HG02852 (cell line): Measurements from ENCODE around the gene ABCC8.

Source experiments
- ATAC-seq: cut with Tn5 transposase; IDR thresholded peaks from one replicate; pipeline ENCODE4 v1.9.1; 2021; ENCODE audit warnings: mild to moderate bottlenecking, moderate library complexity; ENCODE audit not compliant: unreplicated experiment

Gene ABCC8

GRCh38 chr11:17389211-17389956 is 87.3 kb downstream of the ABCC8 start:
- peak; percentile 63 for ATAC-seq

DNA sequence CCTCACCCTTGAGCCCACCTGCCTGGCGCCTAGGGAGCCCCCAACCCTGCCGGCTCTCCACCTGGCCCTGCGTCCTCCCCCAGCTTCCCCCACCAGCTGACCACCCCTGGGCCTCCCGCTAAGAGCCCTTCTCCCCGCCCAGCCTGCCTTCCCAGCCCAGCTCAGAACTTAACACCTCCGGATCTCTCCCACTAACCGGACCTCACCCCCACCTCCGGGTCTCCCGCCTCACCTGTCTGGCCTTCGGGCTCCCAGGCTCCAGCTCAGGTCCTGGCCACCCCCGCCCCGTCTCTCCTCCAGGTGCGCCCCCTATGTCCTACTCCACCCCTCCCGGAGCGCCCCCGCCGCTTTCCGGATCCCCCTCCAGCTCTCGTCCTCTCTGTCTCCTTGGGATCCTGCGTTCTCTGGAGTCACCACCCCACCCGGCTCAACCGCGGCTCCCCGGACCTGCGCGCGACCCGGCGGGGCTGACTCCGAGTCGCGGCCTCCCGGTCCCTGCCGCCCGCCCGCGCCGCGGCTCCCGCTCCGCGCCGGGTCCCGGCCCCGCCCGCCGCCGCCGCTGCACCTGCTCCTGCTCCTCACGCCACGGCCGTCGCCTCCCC is 87.9 kb downstream of the ABCC8 start, which contains the start of gene KCNJ11:
Gene KCNJ11, minus strand, starts transcription at position 51 of the 602 bp plus-strand sequence. CDS start 568 bp downstream, outside the sequence.
- peak; percentile 40 for ATAC-seq

DNA sequence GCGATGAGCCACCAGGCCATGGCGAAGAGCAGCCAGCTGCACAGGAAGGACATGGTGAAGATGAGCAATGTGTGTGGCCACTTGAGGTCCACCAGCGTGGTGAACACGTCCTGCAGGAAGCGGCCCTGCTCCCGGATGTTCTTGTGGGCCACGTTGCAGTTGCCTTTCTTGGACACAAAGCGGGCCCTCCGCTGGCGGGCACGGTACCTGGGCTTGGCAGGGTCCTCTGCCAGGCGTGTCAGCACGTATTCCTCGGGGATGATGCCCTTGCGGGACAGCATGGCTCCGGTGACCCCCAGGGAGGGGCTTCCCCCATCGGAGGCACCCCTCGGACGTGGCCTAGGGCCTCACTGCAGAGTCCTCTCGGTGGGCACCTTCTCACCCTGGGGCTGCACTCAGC is 88.8 kb downstream of the ABCC8 start:
- no peak for ATAC-seq

GRCh38 chr11:17387254-17387653 is 89.4 kb downstream of the ABCC8 start:
- no peak for ATAC-seq

DNA sequence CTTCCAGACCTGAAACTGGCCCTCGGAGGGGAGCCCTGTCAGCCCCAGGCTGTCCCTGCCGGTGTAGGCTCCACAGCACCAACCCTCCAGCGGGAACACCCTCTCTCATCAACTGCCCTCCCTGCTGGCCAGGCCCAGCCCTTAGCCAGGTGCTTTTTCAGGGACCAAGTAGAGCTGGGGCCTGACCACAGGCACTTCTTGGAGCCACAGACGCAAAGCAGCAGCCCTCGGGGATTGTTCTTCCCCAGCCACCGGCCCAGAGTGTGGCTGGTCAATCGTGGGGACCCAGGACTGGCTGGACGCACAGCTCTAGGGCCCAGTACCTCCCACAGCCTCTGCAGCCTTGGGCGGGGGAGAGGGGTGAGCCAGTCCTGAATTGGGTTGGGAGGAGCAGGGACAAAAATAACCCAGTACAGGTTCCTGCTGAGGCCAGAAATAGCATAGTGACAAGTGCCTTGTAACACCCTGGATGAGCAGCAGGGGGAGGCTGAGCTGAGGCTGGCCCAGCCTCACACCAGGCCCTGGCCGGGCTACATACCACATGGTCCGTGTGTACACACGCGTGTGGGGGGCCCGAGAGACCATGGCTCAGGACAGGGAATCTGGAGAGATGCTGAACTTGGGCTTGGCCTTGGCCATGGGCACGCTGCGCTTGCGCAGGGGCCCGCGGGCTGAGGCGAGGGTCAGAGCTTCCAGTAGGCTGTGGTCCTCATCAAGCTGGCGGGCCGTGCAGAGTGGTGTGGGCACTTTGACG is 90.1 kb downstream of the ABCC8 start:
- ATAC-seq = peak; percentile 52

- no peak for ATAC-seq
Observed at GRCh38 chr11:17385926-17386325, 90.7 kb downstream of the ABCC8 start.

- ATAC-seq = no peak
Observed at GRCh38 chr11:17385492-17385891, 91.2 kb downstream of the ABCC8 start.

GRCh38 chr11:17384002-17384511 is 92.6 kb downstream of the ABCC8 start:
- peak; percentile 68 for ATAC-seq

DNA sequence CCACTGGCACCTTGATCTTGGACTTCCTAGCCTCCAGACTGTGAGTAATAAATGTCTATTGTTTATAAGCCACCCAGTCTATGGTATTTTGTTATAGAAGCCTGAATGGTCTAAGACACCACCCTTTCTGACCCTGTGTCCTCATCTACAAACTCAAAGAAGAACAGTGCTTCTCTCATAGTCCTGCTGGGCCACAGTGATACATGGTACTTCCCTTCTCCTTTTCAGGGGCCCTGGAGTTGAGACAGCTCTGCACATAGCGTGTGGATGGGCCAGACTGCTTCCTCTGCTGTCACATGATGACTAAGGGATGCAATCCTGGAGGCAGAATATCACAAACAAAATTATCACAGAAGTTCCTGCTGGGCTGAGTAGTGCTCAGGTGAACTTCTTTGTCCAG is 93.2 kb downstream of the ABCC8 start:
- no peak for ATAC-seq

DNA sequence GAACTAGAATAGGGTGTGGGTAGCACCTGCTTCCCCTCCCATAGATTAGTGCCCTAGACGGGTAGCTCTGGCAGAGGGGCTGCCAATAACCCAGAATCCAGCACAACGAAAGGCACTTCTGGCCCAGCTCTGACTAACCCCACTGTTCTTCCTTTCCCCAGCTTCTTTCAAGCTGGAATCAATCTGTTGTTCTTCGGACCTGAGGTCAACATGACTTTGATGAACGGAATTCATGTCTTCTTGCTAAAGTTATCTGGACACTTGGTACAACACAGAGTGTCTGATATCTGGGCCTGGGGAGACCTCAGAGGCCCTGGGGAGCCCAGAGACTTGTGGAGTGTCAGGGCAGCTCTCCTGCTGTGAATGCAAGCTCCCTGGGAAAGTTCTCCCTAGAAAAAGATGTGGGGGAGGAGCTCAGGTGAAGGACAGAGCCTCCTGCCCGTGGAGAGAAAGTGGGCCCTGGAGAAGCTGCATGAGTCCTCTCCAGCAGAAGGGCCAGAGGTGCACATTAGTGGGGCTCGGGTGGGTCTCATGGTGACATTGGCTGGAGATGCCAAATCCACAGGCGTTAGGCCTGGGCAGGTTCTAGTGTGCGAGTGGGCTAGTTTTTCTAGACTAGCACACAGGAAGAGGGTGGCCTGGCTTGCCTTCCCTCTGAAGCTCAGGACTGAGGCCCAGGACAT is 94.5 kb downstream of the ABCC8 start:
- ATAC-seq = no peak

DNA sequence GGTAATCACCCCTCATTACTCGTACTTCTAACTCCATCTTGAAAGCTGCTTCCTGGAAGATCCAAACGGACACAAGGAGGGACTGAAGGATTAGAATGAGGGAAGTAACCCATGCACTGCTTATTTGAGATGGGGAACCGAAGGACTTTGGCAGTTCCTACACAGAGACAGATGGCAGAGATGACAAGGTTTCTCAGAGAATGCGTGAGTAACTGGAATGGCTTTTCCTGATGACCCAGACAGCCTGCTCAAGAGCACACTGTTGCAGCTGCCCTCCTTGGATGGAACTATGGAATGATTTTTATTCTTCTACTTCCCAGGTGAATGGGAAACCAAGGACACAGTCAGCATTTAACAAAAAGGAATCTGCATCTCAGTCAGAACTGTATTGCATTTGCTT is 95.5 kb downstream of the ABCC8 start:
- ATAC-seq = no peak

DNA sequence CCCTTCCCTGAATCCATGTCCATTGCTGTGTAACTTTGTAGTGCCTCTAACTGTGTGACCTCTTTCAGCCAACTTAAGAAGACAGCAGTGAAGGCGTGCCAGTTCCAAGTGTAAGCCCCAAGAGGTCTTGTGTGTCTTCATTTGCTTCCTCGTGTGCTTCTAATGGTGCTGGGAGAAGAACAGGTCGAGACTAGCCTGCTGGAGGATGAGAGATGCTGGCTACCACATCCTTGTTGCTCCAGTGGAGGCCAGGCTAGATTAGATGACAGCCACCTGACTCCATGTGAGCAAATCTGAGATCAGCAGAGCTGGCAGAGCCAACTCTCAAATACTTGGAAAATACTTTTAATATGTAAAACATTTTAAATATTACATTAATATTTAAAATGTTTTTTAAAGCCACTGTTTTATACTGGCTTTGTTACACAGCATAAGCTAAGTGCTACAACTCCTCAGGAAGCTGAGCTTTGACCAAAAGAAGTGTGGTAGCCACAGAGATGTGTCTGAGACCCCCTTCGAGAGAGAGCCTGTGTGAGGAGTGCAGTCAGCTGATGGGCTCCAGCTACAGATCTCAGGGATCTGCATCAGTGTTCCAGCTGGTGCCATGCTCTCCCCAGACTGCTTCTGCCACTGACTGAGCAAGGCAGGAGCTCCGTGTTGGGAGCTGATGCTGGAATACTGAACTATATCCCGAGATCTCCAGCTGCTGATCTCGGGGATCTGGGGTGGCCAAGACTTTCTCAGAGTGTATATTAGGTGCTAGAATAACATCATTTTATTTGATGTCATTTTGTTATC is 97.1 kb downstream of the ABCC8 start:
- no peak for ATAC-seq

DNA sequence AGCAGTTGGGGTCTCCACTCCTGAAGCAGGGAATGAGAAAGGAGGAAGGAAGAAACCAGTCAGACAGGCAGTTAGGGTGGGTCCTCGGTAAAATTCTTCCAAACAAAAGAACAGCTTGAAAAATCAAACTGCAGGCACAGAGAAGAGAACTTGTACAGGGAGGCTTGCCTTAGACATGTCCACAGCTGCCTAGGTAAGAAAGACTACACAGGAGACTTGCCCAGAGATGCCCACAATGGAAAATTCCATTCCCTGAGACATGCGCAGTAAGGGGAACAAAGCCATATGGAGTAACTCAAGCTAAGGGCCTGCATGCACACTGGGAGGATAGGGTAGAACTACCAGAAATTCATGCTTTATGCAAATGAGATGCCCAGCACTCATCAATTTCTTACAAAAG is 98.0 kb downstream of the ABCC8 start:
- no peak for ATAC-seq

GRCh38 chr11:17376493-17376892 is 100.2 kb downstream of the ABCC8 start:
- no peak for ATAC-seq

DNA sequence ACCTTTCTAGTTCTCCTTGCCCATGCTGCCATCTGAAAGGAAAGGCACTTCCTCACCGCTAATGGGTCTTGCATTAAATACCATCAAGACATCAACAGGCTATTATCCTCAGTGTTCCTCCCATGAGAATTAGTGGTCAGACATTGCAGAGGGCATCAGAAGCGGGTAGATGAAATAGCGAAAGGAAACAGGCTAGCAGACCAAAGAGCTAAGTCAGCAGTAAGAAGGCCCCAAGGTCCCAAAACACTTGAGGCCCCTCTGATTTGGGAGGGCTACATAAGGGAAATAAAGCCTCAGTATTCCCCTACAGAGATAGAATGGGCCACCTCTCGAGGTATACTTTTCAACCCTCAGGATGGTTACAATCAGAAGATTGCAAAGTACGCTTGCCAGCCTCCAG is 101.1 kb downstream of the ABCC8 start:
- ATAC-seq = no peak

DNA sequence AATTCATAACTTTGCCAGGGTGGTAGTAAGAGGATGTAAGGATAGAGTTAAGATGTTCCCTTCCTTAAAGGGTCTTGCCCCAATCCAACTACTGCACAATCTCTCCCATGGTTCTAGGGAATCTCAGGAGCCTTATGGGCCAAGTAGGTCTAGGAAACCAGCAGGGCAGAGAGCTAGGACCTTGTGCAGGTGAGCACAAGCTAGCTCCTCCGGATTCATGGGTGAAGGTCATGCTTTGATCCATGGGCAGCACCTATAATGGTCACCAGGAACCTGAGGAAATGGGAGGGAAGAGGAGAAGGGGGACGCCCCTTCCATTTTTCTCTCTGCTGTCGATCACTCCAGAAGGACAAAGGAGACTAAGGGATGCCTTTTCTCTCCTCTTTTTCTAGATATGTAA is 105.0 kb downstream of the ABCC8 start:
- ATAC-seq = no peak

GRCh38 chr11:17369684-17370243 is 106.9 kb downstream of the ABCC8 start:
- no peak for ATAC-seq

DNA sequence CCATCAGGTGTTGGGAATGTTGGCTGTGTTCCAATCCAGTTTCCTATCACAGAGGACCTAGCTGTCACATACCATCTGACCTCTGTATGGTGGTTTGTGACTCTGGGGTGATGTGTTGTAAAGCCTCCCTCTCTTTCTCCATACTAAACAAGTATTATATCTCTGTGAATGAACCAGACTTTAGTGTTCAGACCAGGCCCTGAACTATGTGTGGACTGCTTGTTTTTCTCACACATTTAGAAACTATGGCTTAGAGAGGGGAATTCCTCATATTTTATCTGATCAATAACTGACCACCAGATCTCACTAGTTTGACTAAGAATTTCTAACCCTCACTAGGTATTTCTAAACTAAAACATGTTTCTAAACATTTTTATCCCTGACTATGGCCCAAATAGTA is 107.6 kb downstream of the ABCC8 start:
- peak; percentile 62 for ATAC-seq

GRCh38 chr11:17368551-17368950 is 108.1 kb downstream of the ABCC8 start:
- ATAC-seq = no peak

DNA sequence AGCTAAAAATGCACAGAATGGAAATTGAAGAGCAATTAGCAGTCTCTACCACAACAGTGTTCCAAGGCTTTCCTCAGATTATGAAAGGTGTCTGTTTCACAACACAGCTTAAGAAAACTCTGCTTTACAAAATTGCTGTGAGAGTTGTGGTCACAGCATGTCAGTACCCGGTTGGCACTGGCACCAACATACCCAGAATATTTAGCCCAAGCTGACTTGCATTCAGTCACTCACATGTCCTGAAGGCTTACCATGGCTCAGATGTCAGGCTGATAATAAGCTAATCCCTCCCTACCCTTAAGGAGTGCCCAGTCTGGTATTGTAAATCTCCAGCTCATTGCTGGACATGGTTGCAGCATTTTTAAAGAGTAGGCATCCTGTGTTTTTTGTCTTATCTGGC is 110.2 kb downstream of the ABCC8 start:
- no peak for ATAC-seq
